Measurements from ENCODE around the gene POU2F1. TPM values are rescaled to one million over a fixed set of nuclear protein-coding genes. Genes with fewer than 3 reads are reported as not detected.

POU2F1 gene
- total and polyA plus RNA-seq, 4 donors: 0.93 to 10.5 (median 6.5) TPM

DNA sequence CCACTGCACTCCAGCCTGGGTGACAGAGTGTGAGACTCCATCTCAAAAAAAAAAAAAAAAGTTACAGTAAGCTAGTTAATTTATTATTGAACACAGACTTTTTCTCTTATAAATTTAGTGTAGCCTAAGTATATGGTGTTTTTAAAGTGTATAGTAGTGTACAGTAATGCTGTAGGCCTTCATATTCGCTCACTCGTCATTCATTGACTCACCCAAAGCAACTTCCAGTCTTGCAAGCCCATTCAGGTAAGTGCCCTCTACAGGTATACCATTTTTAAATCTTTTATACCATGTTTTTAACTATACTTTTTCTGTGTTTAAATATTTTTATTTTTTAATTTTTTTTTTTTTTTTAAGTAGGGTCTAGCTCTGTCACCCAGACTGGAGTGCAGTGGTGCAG, 12.1 kb downstream of the POU2F1 start:
- no peak overlapping the region for H3K9ac ChIP-seq (ENCODE audit: low read depth in 1 of 2, low read length in 2 of 2)
- no peak overlapping the region for H3K27ac ChIP-seq (ENCODE audit: low read depth in 1 of 2, low read length in 2 of 2)
- H3K27me3 ChIP-seq (ENCODE audit: control insufficient read depth in 4 of 4, insufficient read depth in 4 of 4, low read length in 3 of 4): no peaks in the 10 kb centered on the region
- H3K36me3 ChIP-seq (ENCODE audit: control insufficient read depth in 4 of 4, insufficient read depth in 3 of 4, low read depth in 1 of 4, low read length in 3 of 4): no peaks in the 10 kb centered on the region
- H3K9me3 ChIP-seq (ENCODE audit: control insufficient read depth in 4 of 4, low read length in 3 of 4): no peaks in the 10 kb centered on the region
- 99% methylated on average over 2 of the region's 2 CpGs for WGBS
- TF ChIP-seq HNF4A (conservative IDR thresholded peaks at IDR 0.05) (no peak), CTCF (IDR thresholded peaks at IDR 0.05; ENCODE audit: low read depth, low read length, missing input control) (no peak), TAF1 (conservative IDR thresholded peaks at IDR 0.05) (no peak), RXRA (IDR thresholded peaks at IDR 0.05) (no peak), REST (IDR thresholded peaks at IDR 0.05) (no peak), ATF3 (IDR thresholded peaks at IDR 0.05) (no peak), GABPA (IDR thresholded peaks at IDR 0.05 in 1 of 2, conservative IDR thresholded peaks at IDR 0.05 in 1 of 2) (no peak), FOXA2 (IDR thresholded peaks at IDR 0.05) (no peak), JUND (IDR thresholded peaks at IDR 0.05) (no peak), SP1 (IDR thresholded peaks at IDR 0.05) (no peak), YY1 (IDR thresholded peaks at IDR 0.05) (no peak), NR2F2 (IDR thresholded peaks at IDR 0.05) (no peak), RAD21 (IDR thresholded peaks at IDR 0.05) (no peak), EGR1 (IDR thresholded peaks at IDR 0.05; ENCODE audit: low read depth in 2 of 2) (no peak), FOXA1 (IDR thresholded peaks at IDR 0.05) (no peak), HNF4G (IDR thresholded peaks at IDR 0.05) (no peak)
- TF ChIP-seq, protein P1, sequence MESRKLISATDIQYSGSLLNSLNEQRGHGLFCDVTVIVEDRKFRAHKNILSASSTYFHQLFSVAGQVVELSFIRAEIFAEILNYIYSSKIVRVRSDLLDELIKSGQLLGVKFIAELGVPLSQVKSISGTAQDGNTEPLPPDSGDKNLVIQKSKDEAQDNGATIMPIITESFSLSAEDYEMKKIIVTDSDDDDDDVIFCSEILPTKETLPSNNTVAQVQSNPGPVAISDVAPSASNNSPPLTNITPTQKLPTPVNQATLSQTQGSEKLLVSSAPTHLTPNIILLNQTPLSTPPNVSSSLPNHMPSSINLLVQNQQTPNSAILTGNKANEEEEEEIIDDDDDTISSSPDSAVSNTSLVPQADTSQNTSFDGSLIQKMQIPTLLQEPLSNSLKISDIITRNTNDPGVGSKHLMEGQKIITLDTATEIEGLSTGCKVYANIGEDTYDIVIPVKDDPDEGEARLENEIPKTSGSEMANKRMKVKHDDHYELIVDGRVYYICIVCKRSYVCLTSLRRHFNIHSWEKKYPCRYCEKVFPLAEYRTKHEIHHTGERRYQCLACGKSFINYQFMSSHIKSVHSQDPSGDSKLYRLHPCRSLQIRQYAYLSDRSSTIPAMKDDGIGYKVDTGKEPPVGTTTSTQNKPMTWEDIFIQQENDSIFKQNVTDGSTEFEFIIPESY (IDR thresholded peaks at IDR 0.05): no peak
- TF ChIP-seq, protein P2, sequence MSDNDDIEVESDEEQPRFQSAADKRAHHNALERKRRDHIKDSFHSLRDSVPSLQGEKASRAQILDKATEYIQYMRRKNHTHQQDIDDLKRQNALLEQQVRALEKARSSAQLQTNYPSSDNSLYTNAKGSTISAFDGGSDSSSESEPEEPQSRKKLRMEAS (IDR thresholded peaks at IDR 0.05): no peak
- no peak for DNase-seq (ENCODE audit: low spot score)
- H3K4me1 ChIP-seq (ENCODE audit: control insufficient read depth in 4 of 4, insufficient read depth in 4 of 4, low read length in 3 of 4): peaks cover 0 to 3% (median 0%) of the 10 kb centered on the region in 4 donors
- no peak overlapping the region for H3K4me3 ChIP-seq (ENCODE audit: low read depth in 1 of 3, low read length in 3 of 3)
